Measurements from ENCODE around the gene NRF1. TPM values are rescaled to one million over a fixed set of nuclear protein-coding genes. Genes with fewer than 3 reads are reported as not detected.

Gene NRF1
- total RNA-seq, 2 donors from 2014 or later = 22.9 to 26.4 TPM

GRCh38 chr7:129772646-129773280, 161.2 kb downstream of the NRF1 start:
- Histone ChIP-seq H3K27ac (ENCODE audit: low read depth, low read length) (no peak overlapping the region), H3K4me1 (ENCODE audit: control insufficient read depth, insufficient read depth, low read length) (no peaks in the 10 kb centered on the region), H3K36me3 (ENCODE audit: control insufficient read depth, insufficient read depth, low read length) (no peaks in the 10 kb centered on the region), H3K4me3 (ENCODE audit: low read length) (no peak overlapping the region), H3K9me3 (ENCODE audit: control insufficient read depth, low read length) (no peaks in the 10 kb centered on the region), H3K9ac (ENCODE audit: extremely low read depth, low read length, poor library complexity, severe bottlenecking) (no peak overlapping the region), H3K27me3 (ENCODE audit: control insufficient read depth, insufficient read depth, low read length, poor library complexity, severe bottlenecking) (peaks cover 29% of the 10 kb centered on the region)
- no peak for TF ChIP-seq CTCF (conservative IDR thresholded peaks at IDR 0.05)
- WGBS, 2 experiments (ENCODE audit: insufficient coverage in 1 of 2, insufficient read length in 1 of 2) = 88 to 91% methylated on average over 14 to 15 of the region's 15 CpGs
- Mint-ChIP-seq H3K36me3 (ENCODE audit: low read depth) (no peaks in the 10 kb centered on the region), H3K9me3 (no peaks in the 10 kb centered on the region), H3K27me3 (ENCODE audit: insufficient read depth) (peaks cover 59% of the 10 kb centered on the region), H3K4me3 (no peak overlapping the region), H3K4me1 (peaks cover 5% of the 10 kb centered on the region), H3K27ac (no peak overlapping the region)
- DNase-seq = peak; percentile 65

- no peaks in the 10 kb centered on the region for H3K36me3 ChIP-seq (ENCODE audit: control insufficient read depth, insufficient read depth, low read length)
- H3K27me3 ChIP-seq (ENCODE audit: control insufficient read depth, insufficient read depth, low read length, poor library complexity, severe bottlenecking) = peaks cover 34% of the 10 kb centered on the region
- peaks cover 65% of the 10 kb centered on the region for H3K27me3 Mint-ChIP-seq (ENCODE audit: insufficient read depth)
- no peaks in the 10 kb centered on the region for H3K9me3 Mint-ChIP-seq
- 85 to 100% methylated on average over 1 to 5 of the region's 5 CpGs for WGBS, 2 experiments (ENCODE audit: insufficient coverage in 1 of 2, insufficient read length in 1 of 2)
- TF ChIP-seq CTCF (conservative IDR thresholded peaks at IDR 0.05) = no peak
- H3K4me1 ChIP-seq (ENCODE audit: control insufficient read depth, insufficient read depth, low read length) = no peaks in the 10 kb centered on the region
- no peaks in the 10 kb centered on the region for H3K36me3 Mint-ChIP-seq (ENCODE audit: low read depth)
- H3K4me3 ChIP-seq (ENCODE audit: low read length) = no peak overlapping the region
- H3K4me1 Mint-ChIP-seq = peaks cover 5% of the 10 kb centered on the region
- DNase-seq = peak; percentile 53
- no peaks in the 10 kb centered on the region for H3K9me3 ChIP-seq (ENCODE audit: control insufficient read depth, low read length)
- H3K4me3 Mint-ChIP-seq = no peak overlapping the region
- H3K27ac ChIP-seq (ENCODE audit: low read depth, low read length) = no peak overlapping the region
- H3K9ac ChIP-seq (ENCODE audit: extremely low read depth, low read length, poor library complexity, severe bottlenecking) = no peak overlapping the region
- H3K27ac Mint-ChIP-seq = no peak overlapping the region
These were observed 161.8 kb downstream of the NRF1 start for GRCh38 chr7:129773328-129773731.

GRCh38 chr7:129773871-129774270, 162.4 kb downstream of the NRF1 start:
- WGBS, 2 experiments (ENCODE audit: insufficient coverage in 1 of 2, insufficient read length in 1 of 2) = 95% methylated on average over 3 of the region's 3 CpGs; no CpG with 5 or more reads in 1 of the 2 experiments
- Histone ChIP-seq H3K9me3 (ENCODE audit: control insufficient read depth, low read length) (no peaks in the 10 kb centered on the region), H3K4me1 (ENCODE audit: control insufficient read depth, insufficient read depth, low read length) (no peaks in the 10 kb centered on the region), H3K9ac (ENCODE audit: extremely low read depth, low read length, poor library complexity, severe bottlenecking) (no peak overlapping the region), H3K4me3 (ENCODE audit: low read length) (no peak overlapping the region), H3K27ac (ENCODE audit: low read depth, low read length) (no peak overlapping the region), H3K27me3 (ENCODE audit: control insufficient read depth, insufficient read depth, low read length, poor library complexity, severe bottlenecking) (peaks cover 40% of the 10 kb centered on the region), H3K36me3 (ENCODE audit: control insufficient read depth, insufficient read depth, low read length) (no peaks in the 10 kb centered on the region)
- Mint-ChIP-seq H3K36me3 (ENCODE audit: low read depth) (no peaks in the 10 kb centered on the region), H3K27ac (no peak overlapping the region), H3K4me3 (no peak overlapping the region), H3K4me1 (peaks cover 5% of the 10 kb centered on the region), H3K27me3 (ENCODE audit: insufficient read depth) (peaks cover 70% of the 10 kb centered on the region), H3K9me3 (no peaks in the 10 kb centered on the region)
- DNase-seq = no peak
- no peak for TF ChIP-seq CTCF (conservative IDR thresholded peaks at IDR 0.05)

Measured in endodermal cell (in vitro differentiated cells).